GM23338 (cell line): Measurements from ENCODE around the gene DYNC2LI1. TPM values are rescaled to one million over a fixed set of nuclear protein-coding genes. Genes with fewer than 3 reads are reported as not detected.

Source experiments
- ATAC-seq: fragments of 200-7000 bp; cut with Tn5 transposase; 3 replicates; pipeline ENCODE4 v1.9.1; 2020
- DNase-seq: peaks from one replicate; pipeline ENCODE4 v3.0.0-alpha.2; 2015; ENCODE audit warnings: low spot score
- H2AFZ ChIP-seq: fragments of 200-600 bp; sonication (generic); 2 replicates; pipeline ENCODE4 v1.8.0; 2016; ENCODE audit warnings: antibody characterized with exemption, mild to moderate bottlenecking, moderate library complexity
- H3F3A ChIP-seq: fragments of 200-600 bp; sonication (generic); replicated peaks from 2 replicates; pipeline ENCODE4 v1.8.0; 2017; ENCODE audit warnings: antibody characterized with exemption, mixed run types, low read depth
- H3K27ac ChIP-seq: fragments of 200-600 bp; sonication (generic); 2 replicates; pipeline ENCODE4 v1.6.1; 2016; ENCODE audit warnings: low read depth
- H3K27me3 ChIP-seq: fragments of 200-600 bp; sonication (generic); 2 replicates; pipeline ENCODE4 v1.8.0; 2016; ENCODE audit warnings: mild to moderate bottlenecking, mixed run types, moderate library complexity; ENCODE audit not compliant: insufficient read depth
- H3K36me3 ChIP-seq: fragments of 200-600 bp; sonication (generic); 2 replicates; pipeline ENCODE4 v1.8.0; 2016; ENCODE audit warnings: mild to moderate bottlenecking; ENCODE audit not compliant: insufficient read depth
- H3K4me1 ChIP-seq: fragments of 200-600 bp; sonication (generic); 2 replicates; pipeline ENCODE4 v1.8.0; 2016; ENCODE audit warnings: mild to moderate bottlenecking, moderate library complexity; ENCODE audit not compliant: insufficient read depth
- H3K4me2 ChIP-seq: fragments of 200-600 bp; sonication (generic); 2 replicates; pipeline ENCODE4 v1.7.1; 2017; ENCODE audit warnings: mixed run types
- H3K4me3 ChIP-seq: fragments of 200-600 bp; sonication (generic); 2 replicates; pipeline ENCODE4 v1.6.1; 2016; ENCODE audit warnings: mixed run types
- H3K79me2 ChIP-seq: fragments of 200-600 bp; sonication (generic); replicated peaks from 2 replicates; pipeline ENCODE4 v1.8.0; 2017; ENCODE audit warnings: mild to moderate bottlenecking; ENCODE audit not compliant: insufficient read depth
- H3K9me2 ChIP-seq: fragments of 200-600 bp; sonication (generic); 2 replicates; pipeline ENCODE4 v1.8.0; 2017; ENCODE audit not compliant: insufficient read depth
- H4K20me1 ChIP-seq: fragments of 200-600 bp; sonication (generic); replicated peaks from 2 replicates; pipeline ENCODE4 v1.8.0; 2017; ENCODE audit warnings: mild to moderate bottlenecking; ENCODE audit not compliant: insufficient read depth
- H3K27ac Mint-ChIP-seq: 2 replicates; pipeline ENCODE4 v1.8.0; 2020; ENCODE audit warnings: inconsistent platforms, mild to moderate bottlenecking, moderate library complexity, mixed read lengths
- H3K27me3 Mint-ChIP-seq: 3 replicates; pipeline ENCODE4 v1.8.0; 2022; ENCODE audit warnings: low read depth, mild to moderate bottlenecking, moderate library complexity, mixed read lengths, inconsistent platforms; ENCODE audit not compliant: insufficient read depth, poor library complexity
- H3K36me3 Mint-ChIP-seq: 3 replicates; pipeline ENCODE4 v1.8.0; 2021; ENCODE audit warnings: low read depth, mild to moderate bottlenecking, inconsistent platforms, moderate library complexity, mixed read lengths
- H3K4me1 Mint-ChIP-seq: 3 replicates; pipeline ENCODE4 v1.8.0; 2020; ENCODE audit warnings: mild to moderate bottlenecking, inconsistent platforms, mixed read lengths
- H3K4me3 Mint-ChIP-seq: 3 replicates; pipeline ENCODE4 v1.8.0; 2021; ENCODE audit warnings: moderate library complexity, mild to moderate bottlenecking, inconsistent platforms, mixed read lengths
- H3K9me3 Mint-ChIP-seq: 3 replicates; pipeline ENCODE4 v1.8.0; 2020; ENCODE audit warnings: moderate library complexity, mild to moderate bottlenecking, inconsistent platforms, mixed read lengths
- EZH2 ChIP-seq: fragments of 200-600 bp; sonication (generic); IDR thresholded peaks from one replicate; pipeline ENCODE4 v1.8.0; 2017; ENCODE audit warnings: antibody characterized with exemption, mild to moderate bottlenecking, low read depth; ENCODE audit not compliant: unreplicated experiment
- EZH2phosphoT487 ChIP-seq: fragments of 200-600 bp; sonication (generic); IDR thresholded peaks from one replicate; pipeline ENCODE4 v1.8.1; 2018; ENCODE audit warnings: antibody characterized with exemption; ENCODE audit not compliant: unreplicated experiment
- JUNB ChIP-seq: IDR thresholded peaks from one replicate; pipeline ENCODE4 v1.6.1; 2016; ENCODE audit warnings: antibody characterized with exemption; ENCODE audit not compliant: unreplicated experiment
- NANOG ChIP-seq: IDR thresholded peaks from 2 replicates; pipeline ENCODE4 v1.6.1; 2016; ENCODE audit warnings: antibody characterized with exemption, borderline replicate concordance
- POLR2AphosphoS5 ChIP-seq: IDR thresholded peaks from 2 replicates; pipeline ENCODE4 v1.6.1; 2016; ENCODE audit warnings: antibody characterized with exemption, low read depth
- ZNF114 ChIP-seq: fragments of 250-450 bp; sonication (Bioruptor Pico); IDR thresholded peaks from 2 replicates; pipeline ENCODE4 v1.5.0; 2020; ENCODE audit warnings: mild to moderate bottlenecking, moderate library complexity
- ZNF331 ChIP-seq: fragments of 250-450 bp; sonication (Bioruptor Pico); IDR thresholded peaks from 2 replicates; pipeline ENCODE4 v1.5.0; 2020; ENCODE audit warnings: low read depth, mild to moderate bottlenecking, moderate library complexity
- polyA plus RNA-seq: library from polyadenylated mRNA; unstranded; fragments of >200 nt; fragmentation: Nextera tagmentation; extraction: Ambion mirVana; gene quantifications from 2 replicates; pipeline ENCODE4 v1.2.1, GENCODE V29; 2016
- total RNA-seq: library from RNA; depleted of rRNA; stranded (reverse); fragments of >200 nt; shearing (Covaris generic); gene quantifications from 2 replicates; pipeline ENCODE4 v1.2.3, GENCODE V29; 2014
- TF ChIP-seq, protein P1 (sequence below): fragments of 250-450 bp; sonication (Bioruptor Pico); IDR thresholded peaks from 2 replicates; pipeline ENCODE4 v1.5.0; 2020; ENCODE audit warnings: mild to moderate bottlenecking, moderate library complexity
- TF ChIP-seq, protein P2 (sequence below): IDR thresholded peaks from 2 replicates; pipeline ENCODE4 v1.6.1; 2016; ENCODE audit warnings: antibody characterized with exemption
- TF ChIP-seq, protein P3 (sequence below), 2 experiments: fragments of 200-600 bp in 1 of 2; sonication (generic) in 1 of 2; conservative IDR thresholded peaks; 2 replicates each; pipeline versions ENCODE4 v1.5.1 to v1.6.1; 2016 to 2017; ENCODE audit warnings: antibody characterized with exemption in 2 of 2, low read depth in 2 of 2, mild to moderate bottlenecking in 2 of 2, moderate library complexity in 1 of 2
- TF ChIP-seq, protein P4 (sequence below): IDR thresholded peaks from one replicate; pipeline ENCODE4 v1.6.1; 2018; ENCODE audit warnings: antibody characterized with exemption; ENCODE audit not compliant: unreplicated experiment

Gene DYNC2LI1
- total and polyA plus RNA-seq, 2 experiments from 2014 or later, result 8.4 to 11.5 TPM

DNA sequence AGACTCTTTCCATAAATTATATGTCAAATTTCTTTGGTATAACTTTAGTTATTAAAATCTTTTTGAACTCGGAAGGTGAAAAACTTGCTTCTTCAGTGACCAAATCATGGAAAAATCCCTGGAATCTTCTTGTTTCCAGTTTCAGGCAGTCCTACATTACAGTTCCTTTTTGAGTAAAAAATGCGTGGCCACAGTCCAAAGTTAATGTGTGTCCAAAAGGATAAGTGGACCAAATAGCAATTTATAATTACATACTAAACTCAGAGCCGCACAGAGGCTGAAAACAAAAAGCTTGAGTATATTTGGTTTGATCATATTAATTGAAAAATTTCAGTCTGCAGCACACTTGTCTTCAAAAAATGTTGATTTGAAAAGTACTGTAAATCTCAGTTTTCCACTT, 28.4 kb upstream of the DYNC2LI1 start (continued):
- TF ChIP-seq, protein P1, sequence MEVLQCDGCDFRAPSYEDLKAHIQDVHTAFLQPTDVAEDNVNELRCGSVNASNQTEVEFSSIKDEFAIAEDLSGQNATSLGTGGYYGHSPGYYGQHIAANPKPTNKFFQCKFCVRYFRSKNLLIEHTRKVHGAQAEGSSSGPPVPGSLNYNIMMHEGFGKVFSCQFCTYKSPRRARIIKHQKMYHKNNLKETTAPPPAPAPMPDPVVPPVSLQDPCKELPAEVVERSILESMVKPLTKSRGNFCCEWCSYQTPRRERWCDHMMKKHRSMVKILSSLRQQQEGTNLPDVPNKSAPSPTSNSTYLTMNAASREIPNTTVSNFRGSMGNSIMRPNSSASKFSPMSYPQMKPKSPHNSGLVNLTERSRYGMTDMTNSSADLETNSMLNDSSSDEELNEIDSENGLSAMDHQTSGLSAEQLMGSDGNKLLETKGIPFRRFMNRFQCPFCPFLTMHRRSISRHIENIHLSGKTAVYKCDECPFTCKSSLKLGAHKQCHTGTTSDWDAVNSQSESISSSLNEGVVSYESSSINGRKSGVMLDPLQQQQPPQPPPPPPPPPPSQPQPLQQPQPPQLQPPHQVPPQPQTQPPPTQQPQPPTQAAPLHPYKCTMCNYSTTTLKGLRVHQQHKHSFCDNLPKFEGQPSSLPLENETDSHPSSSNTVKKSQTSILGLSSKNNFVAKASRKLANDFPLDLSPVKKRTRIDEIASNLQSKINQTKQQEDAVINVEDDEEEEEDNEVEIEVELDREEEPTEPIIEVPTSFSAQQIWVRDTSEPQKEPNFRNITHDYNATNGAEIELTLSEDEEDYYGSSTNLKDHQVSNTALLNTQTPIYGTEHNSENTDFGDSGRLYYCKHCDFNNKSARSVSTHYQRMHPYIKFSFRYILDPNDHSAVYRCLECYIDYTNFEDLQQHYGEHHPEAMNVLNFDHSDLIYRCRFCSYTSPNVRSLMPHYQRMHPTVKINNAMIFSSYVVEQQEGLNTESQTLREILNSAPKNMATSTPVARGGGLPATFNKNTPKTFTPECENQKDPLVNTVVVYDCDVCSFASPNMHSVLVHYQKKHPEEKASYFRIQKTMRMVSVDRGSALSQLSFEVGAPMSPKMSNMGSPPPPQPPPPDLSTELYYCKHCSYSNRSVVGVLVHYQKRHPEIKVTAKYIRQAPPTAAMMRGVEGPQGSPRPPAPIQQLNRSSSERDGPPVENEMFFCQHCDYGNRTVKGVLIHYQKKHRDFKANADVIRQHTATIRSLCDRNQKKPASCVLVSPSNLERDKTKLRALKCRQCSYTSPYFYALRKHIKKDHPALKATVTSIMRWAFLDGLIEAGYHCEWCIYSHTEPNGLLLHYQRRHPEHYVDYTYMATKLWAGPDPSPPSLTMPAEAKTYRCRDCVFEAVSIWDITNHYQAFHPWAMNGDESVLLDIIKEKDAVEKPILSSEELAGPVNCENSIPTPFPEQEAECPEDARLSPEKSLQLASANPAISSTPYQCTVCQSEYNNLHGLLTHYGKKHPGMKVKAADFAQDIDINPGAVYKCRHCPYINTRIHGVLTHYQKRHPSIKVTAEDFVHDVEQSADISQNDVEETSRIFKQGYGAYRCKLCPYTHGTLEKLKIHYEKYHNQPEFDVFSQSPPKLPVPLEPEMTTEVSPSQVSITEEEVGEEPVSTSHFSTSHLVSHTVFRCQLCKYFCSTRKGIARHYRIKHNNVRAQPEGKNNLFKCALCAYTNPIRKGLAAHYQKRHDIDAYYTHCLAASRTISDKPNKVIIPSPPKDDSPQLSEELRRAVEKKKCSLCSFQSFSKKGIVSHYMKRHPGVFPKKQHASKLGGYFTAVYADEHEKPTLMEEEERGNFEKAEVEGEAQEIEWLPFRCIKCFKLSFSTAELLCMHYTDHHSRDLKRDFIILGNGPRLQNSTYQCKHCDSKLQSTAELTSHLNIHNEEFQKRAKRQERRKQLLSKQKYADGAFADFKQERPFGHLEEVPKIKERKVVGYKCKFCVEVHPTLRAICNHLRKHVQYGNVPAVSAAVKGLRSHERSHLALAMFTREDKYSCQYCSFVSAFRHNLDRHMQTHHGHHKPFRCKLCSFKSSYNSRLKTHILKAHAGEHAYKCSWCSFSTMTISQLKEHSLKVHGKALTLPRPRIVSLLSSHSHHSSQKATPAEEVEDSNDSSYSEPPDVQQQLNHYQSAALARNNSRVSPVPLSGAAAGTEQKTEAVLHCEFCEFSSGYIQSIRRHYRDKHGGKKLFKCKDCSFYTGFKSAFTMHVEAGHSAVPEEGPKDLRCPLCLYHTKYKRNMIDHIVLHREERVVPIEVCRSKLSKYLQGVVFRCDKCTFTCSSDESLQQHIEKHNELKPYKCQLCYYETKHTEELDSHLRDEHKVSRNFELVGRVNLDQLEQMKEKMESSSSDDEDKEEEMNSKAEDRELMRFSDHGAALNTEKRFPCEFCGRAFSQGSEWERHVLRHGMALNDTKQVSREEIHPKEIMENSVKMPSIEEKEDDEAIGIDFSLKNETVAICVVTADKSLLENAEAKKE, result no peak
- no peak for TF ChIP-seq POLR2AphosphoS5
- TF ChIP-seq, protein P2, sequence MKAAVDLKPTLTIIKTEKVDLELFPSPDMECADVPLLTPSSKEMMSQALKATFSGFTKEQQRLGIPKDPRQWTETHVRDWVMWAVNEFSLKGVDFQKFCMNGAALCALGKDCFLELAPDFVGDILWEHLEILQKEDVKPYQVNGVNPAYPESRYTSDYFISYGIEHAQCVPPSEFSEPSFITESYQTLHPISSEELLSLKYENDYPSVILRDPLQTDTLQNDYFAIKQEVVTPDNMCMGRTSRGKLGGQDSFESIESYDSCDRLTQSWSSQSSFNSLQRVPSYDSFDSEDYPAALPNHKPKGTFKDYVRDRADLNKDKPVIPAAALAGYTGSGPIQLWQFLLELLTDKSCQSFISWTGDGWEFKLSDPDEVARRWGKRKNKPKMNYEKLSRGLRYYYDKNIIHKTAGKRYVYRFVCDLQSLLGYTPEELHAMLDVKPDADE, result no peak

DNA sequence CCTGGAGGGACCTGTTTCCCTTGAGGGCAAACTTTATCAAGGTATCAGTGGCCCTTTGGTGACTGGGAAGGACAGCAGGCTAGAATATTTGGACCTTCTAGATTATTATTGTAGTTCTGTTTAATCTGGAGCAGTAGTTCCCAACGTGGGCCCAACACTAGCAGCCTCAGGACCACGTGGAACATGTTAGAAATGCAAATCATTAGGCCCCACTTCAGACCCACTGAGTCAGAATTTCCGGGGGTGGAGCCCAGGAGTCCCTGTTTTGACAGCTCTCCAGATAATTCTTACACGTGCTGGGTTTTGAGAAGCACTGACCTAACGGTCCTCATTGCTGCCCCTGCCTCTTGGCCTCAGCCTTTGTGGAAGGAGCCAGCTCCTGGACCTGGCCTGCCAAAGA, 25.5 kb upstream of the DYNC2LI1 start:
- Histone ChIP-seq H3K36me3 (no peaks in the 10 kb centered on the region), H3K27me3 (no peaks in the 10 kb centered on the region), H3K4me1 (no peaks in the 10 kb centered on the region), H3K9me2 (0 out of 2 replicates have a peak, but pooled peaks cover 4% of the 10 kb centered on the region), H3F3A (no peaks in the 10 kb centered on the region), H2AFZ (no peak overlapping the region), H3K4me3 (no peak overlapping the region), H3K27ac (no peak overlapping the region), H4K20me1 (no peaks in the 10 kb centered on the region), H3K79me2 (no peaks in the 10 kb centered on the region), H3K4me2 (no peak overlapping the region)
- Mint-ChIP-seq H3K27ac (no peak overlapping the region), H3K4me1 (peaks cover 4% of the 10 kb centered on the region; the same call in 1 of the 3 replicates), H3K27me3 (no peaks in the 10 kb centered on the region), H3K9me3 (no peaks in the 10 kb centered on the region), H3K4me3 (no peak overlapping the region), H3K36me3 (no peaks in the 10 kb centered on the region; the same call in 2 of the 3 replicates)
- DNase-seq, result no peak
- no peak for ATAC-seq
- TF ChIP-seq ZNF114 (CRISPR knock-in tag) (no peak), JUNB (no peak), EZH2phosphoT487 (no peak), EZH2 (no peak), NANOG (no peak), POLR2AphosphoS5 (no peak), ZNF331 (CRISPR knock-in tag) (no peak)
- TF ChIP-seq, protein P2, result no peak
- TF ChIP-seq, protein P3, sequence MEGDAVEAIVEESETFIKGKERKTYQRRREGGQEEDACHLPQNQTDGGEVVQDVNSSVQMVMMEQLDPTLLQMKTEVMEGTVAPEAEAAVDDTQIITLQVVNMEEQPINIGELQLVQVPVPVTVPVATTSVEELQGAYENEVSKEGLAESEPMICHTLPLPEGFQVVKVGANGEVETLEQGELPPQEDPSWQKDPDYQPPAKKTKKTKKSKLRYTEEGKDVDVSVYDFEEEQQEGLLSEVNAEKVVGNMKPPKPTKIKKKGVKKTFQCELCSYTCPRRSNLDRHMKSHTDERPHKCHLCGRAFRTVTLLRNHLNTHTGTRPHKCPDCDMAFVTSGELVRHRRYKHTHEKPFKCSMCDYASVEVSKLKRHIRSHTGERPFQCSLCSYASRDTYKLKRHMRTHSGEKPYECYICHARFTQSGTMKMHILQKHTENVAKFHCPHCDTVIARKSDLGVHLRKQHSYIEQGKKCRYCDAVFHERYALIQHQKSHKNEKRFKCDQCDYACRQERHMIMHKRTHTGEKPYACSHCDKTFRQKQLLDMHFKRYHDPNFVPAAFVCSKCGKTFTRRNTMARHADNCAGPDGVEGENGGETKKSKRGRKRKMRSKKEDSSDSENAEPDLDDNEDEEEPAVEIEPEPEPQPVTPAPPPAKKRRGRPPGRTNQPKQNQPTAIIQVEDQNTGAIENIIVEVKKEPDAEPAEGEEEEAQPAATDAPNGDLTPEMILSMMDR (conservative IDR thresholded peaks at IDR 0.05; ENCODE audit: low read depth in 2 of 2), result no peak
- TF ChIP-seq, protein P4, sequence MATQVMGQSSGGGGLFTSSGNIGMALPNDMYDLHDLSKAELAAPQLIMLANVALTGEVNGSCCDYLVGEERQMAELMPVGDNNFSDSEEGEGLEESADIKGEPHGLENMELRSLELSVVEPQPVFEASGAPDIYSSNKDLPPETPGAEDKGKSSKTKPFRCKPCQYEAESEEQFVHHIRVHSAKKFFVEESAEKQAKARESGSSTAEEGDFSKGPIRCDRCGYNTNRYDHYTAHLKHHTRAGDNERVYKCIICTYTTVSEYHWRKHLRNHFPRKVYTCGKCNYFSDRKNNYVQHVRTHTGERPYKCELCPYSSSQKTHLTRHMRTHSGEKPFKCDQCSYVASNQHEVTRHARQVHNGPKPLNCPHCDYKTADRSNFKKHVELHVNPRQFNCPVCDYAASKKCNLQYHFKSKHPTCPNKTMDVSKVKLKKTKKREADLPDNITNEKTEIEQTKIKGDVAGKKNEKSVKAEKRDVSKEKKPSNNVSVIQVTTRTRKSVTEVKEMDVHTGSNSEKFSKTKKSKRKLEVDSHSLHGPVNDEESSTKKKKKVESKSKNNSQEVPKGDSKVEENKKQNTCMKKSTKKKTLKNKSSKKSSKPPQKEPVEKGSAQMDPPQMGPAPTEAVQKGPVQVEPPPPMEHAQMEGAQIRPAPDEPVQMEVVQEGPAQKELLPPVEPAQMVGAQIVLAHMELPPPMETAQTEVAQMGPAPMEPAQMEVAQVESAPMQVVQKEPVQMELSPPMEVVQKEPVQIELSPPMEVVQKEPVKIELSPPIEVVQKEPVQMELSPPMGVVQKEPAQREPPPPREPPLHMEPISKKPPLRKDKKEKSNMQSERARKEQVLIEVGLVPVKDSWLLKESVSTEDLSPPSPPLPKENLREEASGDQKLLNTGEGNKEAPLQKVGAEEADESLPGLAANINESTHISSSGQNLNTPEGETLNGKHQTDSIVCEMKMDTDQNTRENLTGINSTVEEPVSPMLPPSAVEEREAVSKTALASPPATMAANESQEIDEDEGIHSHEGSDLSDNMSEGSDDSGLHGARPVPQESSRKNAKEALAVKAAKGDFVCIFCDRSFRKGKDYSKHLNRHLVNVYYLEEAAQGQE, result no peak
